ENCODE data around the gene VEZT. TPM values are rescaled to one million over a fixed set of nuclear protein-coding genes. Genes with fewer than 3 reads are reported as not detected.

Gene VEZT
- total and polyA plus RNA-seq, 4 donors = 13.7 to 47.4 (median 22.0) TPM

GRCh38 chr12:95173392-95174251 is 44.0 kb upstream of the VEZT start:
- no peaks in the 10 kb centered on the region for H3K27me3 ChIP-seq (ENCODE audit: control insufficient read depth in 4 of 4, insufficient read depth in 4 of 4, low read length in 3 of 4)
- H3K36me3 ChIP-seq (ENCODE audit: control insufficient read depth in 4 of 4, insufficient read depth in 3 of 4, low read depth in 1 of 4, low read length in 3 of 4) = no peaks in the 10 kb centered on the region
- DNase-seq (ENCODE audit: low spot score) = peak; percentile 43
- H3K9ac ChIP-seq (ENCODE audit: low read depth in 1 of 2, low read length in 2 of 2) = no peak overlapping the region
- no peak for TF ChIP-seq TAF1 (conservative IDR thresholded peaks at IDR 0.05)
- peak in 1 of 2 donors; percentile 9 for TF ChIP-seq RAD21 (IDR thresholded peaks at IDR 0.05)
- TF ChIP-seq HNF4G (IDR thresholded peaks at IDR 0.05) = no peak
- no peak for TF ChIP-seq FOXA1 (IDR thresholded peaks at IDR 0.05)
- TF ChIP-seq CTCF (IDR thresholded peaks at IDR 0.05; ENCODE audit: low read depth, low read length, missing input control) = no peak
- no peak for TF ChIP-seq FOXA2 (IDR thresholded peaks at IDR 0.05)
- no peak for TF ChIP-seq EGR1 (IDR thresholded peaks at IDR 0.05; ENCODE audit: low read depth in 2 of 2)
- no peaks in the 10 kb centered on the region for H3K9me3 ChIP-seq (ENCODE audit: control insufficient read depth in 4 of 4, low read length in 3 of 4)
- no peak overlapping the region for H3K27ac ChIP-seq (ENCODE audit: low read depth in 1 of 2, low read length in 2 of 2)
- peaks cover 0 to 10% (median 3%) of the 10 kb centered on the region in 4 donors for H3K4me1 ChIP-seq (ENCODE audit: control insufficient read depth in 4 of 4, insufficient read depth in 4 of 4, low read length in 3 of 4)
- H3K4me3 ChIP-seq (ENCODE audit: low read depth in 1 of 3, low read length in 3 of 3) = no peak overlapping the region
- WGBS = 67% methylated on average over 8 of the region's 8 CpGs

DNA sequence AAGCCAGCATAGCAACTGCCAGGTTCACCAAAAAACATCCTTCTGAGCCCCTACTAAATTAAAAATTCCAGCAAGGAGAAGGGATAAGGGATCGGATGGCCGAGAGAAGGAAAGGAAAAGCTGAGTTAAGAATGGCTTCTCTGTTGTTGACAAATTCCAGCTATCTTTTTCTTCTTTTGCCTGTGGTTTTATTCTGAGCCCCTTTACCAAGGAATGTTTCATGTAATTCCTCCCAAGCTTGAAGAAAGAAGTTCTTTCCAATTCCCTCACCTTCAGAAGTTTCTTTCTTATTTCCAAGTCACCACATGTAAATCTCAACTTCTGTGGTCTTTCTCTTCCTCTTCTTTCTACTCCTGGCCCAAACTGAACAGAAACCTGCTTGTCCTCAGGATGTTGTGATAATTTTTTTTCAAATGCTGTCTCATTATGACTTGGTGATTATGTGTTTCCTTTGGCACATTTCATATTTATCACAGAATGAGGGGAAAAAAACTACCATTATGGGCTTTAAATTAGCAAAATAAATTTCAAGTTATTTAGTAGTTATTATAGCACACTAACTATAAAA is 40.3 kb upstream of the VEZT start:
- no peaks in the 10 kb centered on the region for H3K4me1 ChIP-seq (ENCODE audit: control insufficient read depth in 4 of 4, insufficient read depth in 4 of 4, low read length in 3 of 4)
- DNase-seq (ENCODE audit: low spot score) = no peak
- no peak for TF ChIP-seq RAD21 (IDR thresholded peaks at IDR 0.05)
- no peak for TF ChIP-seq SP1 (IDR thresholded peaks at IDR 0.05)
- TF ChIP-seq, protein P1, sequence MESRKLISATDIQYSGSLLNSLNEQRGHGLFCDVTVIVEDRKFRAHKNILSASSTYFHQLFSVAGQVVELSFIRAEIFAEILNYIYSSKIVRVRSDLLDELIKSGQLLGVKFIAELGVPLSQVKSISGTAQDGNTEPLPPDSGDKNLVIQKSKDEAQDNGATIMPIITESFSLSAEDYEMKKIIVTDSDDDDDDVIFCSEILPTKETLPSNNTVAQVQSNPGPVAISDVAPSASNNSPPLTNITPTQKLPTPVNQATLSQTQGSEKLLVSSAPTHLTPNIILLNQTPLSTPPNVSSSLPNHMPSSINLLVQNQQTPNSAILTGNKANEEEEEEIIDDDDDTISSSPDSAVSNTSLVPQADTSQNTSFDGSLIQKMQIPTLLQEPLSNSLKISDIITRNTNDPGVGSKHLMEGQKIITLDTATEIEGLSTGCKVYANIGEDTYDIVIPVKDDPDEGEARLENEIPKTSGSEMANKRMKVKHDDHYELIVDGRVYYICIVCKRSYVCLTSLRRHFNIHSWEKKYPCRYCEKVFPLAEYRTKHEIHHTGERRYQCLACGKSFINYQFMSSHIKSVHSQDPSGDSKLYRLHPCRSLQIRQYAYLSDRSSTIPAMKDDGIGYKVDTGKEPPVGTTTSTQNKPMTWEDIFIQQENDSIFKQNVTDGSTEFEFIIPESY (IDR thresholded peaks at IDR 0.05) = no peak
- TF ChIP-seq GABPA (IDR thresholded peaks at IDR 0.05 in 1 of 2, conservative IDR thresholded peaks at IDR 0.05 in 1 of 2) = no peak
- no peaks in the 10 kb centered on the region for H3K9me3 ChIP-seq (ENCODE audit: control insufficient read depth in 4 of 4, low read length in 3 of 4)
- H3K27me3 ChIP-seq (ENCODE audit: control insufficient read depth in 4 of 4, insufficient read depth in 4 of 4, low read length in 3 of 4) = no peaks in the 10 kb centered on the region
- no peak overlapping the region for H3K9ac ChIP-seq (ENCODE audit: low read depth in 1 of 2, low read length in 2 of 2)
- WGBS = 92% methylated on average over 2 of the region's 2 CpGs
- H3K27ac ChIP-seq (ENCODE audit: low read depth in 1 of 2, low read length in 2 of 2) = no peak overlapping the region
- no peak overlapping the region for H3K4me3 ChIP-seq (ENCODE audit: low read depth in 1 of 3, low read length in 3 of 3)
- H3K36me3 ChIP-seq (ENCODE audit: control insufficient read depth in 4 of 4, insufficient read depth in 3 of 4, low read depth in 1 of 4, low read length in 3 of 4) = no peaks in the 10 kb centered on the region

DNA sequence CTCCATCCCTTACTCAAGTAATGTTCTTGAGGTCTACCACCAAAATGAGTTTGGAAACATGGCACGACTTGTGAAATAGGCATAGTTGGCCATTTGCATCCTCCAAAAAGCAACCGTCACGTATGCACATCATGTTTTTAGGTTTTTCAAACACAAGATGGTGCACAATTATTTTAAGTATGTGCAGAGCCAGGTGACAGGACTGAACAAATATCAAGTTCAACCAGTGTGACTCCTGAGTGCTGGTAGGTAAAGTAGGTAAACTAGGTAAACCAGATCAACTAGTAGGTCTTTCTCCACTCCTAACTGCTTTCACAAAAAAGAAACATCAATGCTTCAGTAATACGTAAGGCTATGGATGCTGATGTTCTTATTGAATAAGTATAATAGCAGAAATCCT is 39.5 kb upstream of the VEZT start:
- no peak overlapping the region for H3K4me3 ChIP-seq (ENCODE audit: low read depth in 1 of 3, low read length in 3 of 3)
- no peak for DNase-seq (ENCODE audit: low spot score)
- H3K27me3 ChIP-seq (ENCODE audit: control insufficient read depth in 4 of 4, insufficient read depth in 4 of 4, low read length in 3 of 4) = no peaks in the 10 kb centered on the region
- no peak overlapping the region for H3K9ac ChIP-seq (ENCODE audit: low read depth in 1 of 2, low read length in 2 of 2)
- no peak for TF ChIP-seq TAF1 (conservative IDR thresholded peaks at IDR 0.05)
- no peak for TF ChIP-seq REST (IDR thresholded peaks at IDR 0.05)
- TF ChIP-seq YY1 (IDR thresholded peaks at IDR 0.05) = no peak
- TF ChIP-seq, protein P1 (IDR thresholded peaks at IDR 0.05) = no peak
- no peaks in the 10 kb centered on the region for H3K36me3 ChIP-seq (ENCODE audit: control insufficient read depth in 4 of 4, insufficient read depth in 3 of 4, low read depth in 1 of 4, low read length in 3 of 4)
- H3K27ac ChIP-seq (ENCODE audit: low read depth in 1 of 2, low read length in 2 of 2) = no peak overlapping the region
- H3K9me3 ChIP-seq (ENCODE audit: control insufficient read depth in 4 of 4, low read length in 3 of 4) = no peaks in the 10 kb centered on the region
- no peaks in the 10 kb centered on the region for H3K4me1 ChIP-seq (ENCODE audit: control insufficient read depth in 4 of 4, insufficient read depth in 4 of 4, low read length in 3 of 4)
- WGBS = 88% methylated on average over 4 of the region's 4 CpGs

All from liver (tissue), 9 donors.